Lower leg skin (tissue), 4 donors: ENCODE results near the gene CLPSL1. TPM values are rescaled to one million over a fixed set of nuclear protein-coding genes. Genes with fewer than 3 reads are reported as not detected.

ENCODE experiments used
- DNase-seq, 2 donors: peaks; one replicate each; pipeline ENCODE4 v3.0.0-alpha.2; 2019; ENCODE audit warnings: low spot score in 2 of 2
- H3K4me3 ChIP-seq: fragments of 200-600 bp; sonication (generic); 2 replicates; pipeline ENCODE4 v1.5.1; 2017; ENCODE audit warnings: mild to moderate bottlenecking, low read depth; ENCODE audit not compliant: poor library complexity, severe bottlenecking
- CTCF ChIP-seq, 3 donors: fragments of 450-650 bp; IDR thresholded peaks; one replicate each; pipeline ENCODE4 v1.5.1; 2016; ENCODE audit warnings: antibody characterized with exemption in 3 of 3, mild to moderate bottlenecking in 3 of 3, moderate library complexity in 2 of 3
- POLR2A ChIP-seq, 2 donors: fragments of 450-650 bp; IDR thresholded peaks; one replicate each; pipeline ENCODE4 v1.6.1; 2016 to 2017; ENCODE audit warnings: antibody characterized with exemption in 2 of 2, mild to moderate bottlenecking in 1 of 2, moderate library complexity in 1 of 2
- WGBS, 2 donors: methylation state at CpG; one replicate each; pipeline ENCODE4 v1.1.5; 2018; 5-methylcytosine and 5-hydroxymethylcytosine counted together
- intact Hi-C: fragments of 100-400 bp; cut with DNase I; formaldehyde crosslinking; loops from one replicate; pipeline ENCODE4 v1.15.0; 2023; ENCODE audit warnings: low total_unique reads
- total RNA-seq, 4 donors: library from RNA; depleted of rRNA; stranded (reverse); fragments of >200 nt; gene quantifications; one replicate each; pipeline ENCODE4 v1.1.0, GENCODE V29; 2016

Gene CLPSL1
- total RNA-seq, 4 donors from 2014 or later = not detected

- TF ChIP-seq POLR2A (IDR thresholded peaks at IDR 0.05) = no peak
- TF ChIP-seq CTCF (IDR thresholded peaks at IDR 0.05) = no peak
- no peak for DNase-seq
- 34 to 42% methylated on average over 3 of the region's 3 CpGs for WGBS, 2 donors
- H3K4me3 ChIP-seq = no peak overlapping the region
- intact Hi-C loops = no loop called here
These were observed 27.9 kb downstream of the CLPSL1 start for GRCh38 chr6:35808688-35809087.

DNA sequence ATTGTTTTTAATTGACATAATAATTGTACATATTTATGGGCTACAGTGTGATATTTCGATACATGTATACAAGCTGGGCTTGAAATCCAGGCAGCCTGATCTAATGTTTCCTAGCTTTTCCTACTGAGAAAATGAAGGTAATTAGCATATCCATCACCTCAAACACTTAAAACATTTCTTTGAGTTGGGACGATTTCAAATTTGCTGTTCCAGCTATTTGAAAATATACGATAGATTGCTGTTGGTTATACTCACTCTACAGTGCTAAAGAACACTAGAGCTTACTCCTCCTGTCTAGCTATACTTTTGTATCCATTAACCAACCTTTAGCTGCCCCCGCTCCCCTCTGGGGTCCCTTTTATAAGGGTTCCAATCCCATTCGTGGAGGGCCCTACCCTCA, 29.0 kb downstream of the CLPSL1 start:
- no peak for TF ChIP-seq CTCF (IDR thresholded peaks at IDR 0.05)
- DNase-seq = no peak
- no peak overlapping the region for H3K4me3 ChIP-seq
- 79 to 80% methylated on average over 5 of the region's 5 CpGs for WGBS, 2 donors
- intact Hi-C loops = no loop called here

- no peak overlapping the region for H3K4me3 ChIP-seq
- intact Hi-C loops = no loop called here
- 56 to 61% methylated on average over 14 of the region's 14 CpGs for WGBS, 2 donors
- TF ChIP-seq POLR2A (IDR thresholded peaks at IDR 0.05) (no peak), CTCF (IDR thresholded peaks at IDR 0.05) (no peak)
- no peak for DNase-seq
These were observed 30.3 kb downstream of the CLPSL1 start for GRCh38 chr6:35810971-35811698.

- intact Hi-C loops = no loop called here
- no peak overlapping the region for H3K4me3 ChIP-seq
- no peak for DNase-seq
- WGBS, 2 donors = 58 to 63% methylated on average over 6 of the region's 6 CpGs
- TF ChIP-seq POLR2A (IDR thresholded peaks at IDR 0.05) (no peak), CTCF (IDR thresholded peaks at IDR 0.05) (no peak)
These were observed 30.8 kb downstream of the CLPSL1 start for GRCh38 chr6:35811699-35811995.

DNA sequence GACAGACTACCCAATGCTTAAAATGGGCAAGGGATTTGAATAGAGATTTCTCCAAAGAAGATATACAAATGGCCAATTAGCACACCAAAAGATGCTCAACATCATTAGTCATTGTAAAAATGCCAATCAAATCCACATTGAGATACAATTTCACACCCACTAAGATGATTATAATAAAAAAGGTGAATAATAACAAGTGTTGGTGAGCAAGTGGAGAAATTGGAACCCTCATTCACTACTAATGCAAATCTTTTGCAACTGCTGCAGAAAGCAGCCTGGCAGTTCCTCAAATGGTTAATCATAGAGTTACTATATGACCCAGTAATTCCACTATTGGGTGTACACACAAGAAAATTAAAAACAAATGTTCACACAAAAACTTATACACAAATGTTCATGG, 36.7 kb downstream of the CLPSL1 start:
- DNase-seq = no peak
- intact Hi-C loops = no loop called here
- no peak overlapping the region for H3K4me3 ChIP-seq
- TF ChIP-seq POLR2A (IDR thresholded peaks at IDR 0.05) (no peak), CTCF (IDR thresholded peaks at IDR 0.05) (no peak)

DNA sequence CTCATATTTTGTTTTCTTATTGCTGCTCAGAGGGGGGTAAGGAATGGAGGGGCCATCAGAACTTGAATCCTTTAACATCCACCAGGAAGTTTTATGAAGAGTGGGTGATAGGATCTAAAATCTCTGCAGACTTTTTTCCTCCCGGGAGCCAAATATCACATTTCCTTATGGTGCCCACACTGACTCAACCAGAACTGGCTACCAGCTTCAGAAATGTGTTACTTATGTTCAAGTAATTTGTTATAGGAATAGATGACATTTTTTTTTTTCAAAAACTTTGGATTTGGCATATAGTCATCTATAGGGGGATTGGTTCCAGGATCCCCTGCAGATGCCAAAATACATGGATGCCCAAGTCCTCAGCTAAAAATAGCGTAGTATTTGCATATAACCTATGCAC, 42.8 kb downstream of the CLPSL1 start:
- H3K4me3 ChIP-seq = no peak overlapping the region
- 85 to 91% methylated on average over 2 of the region's 2 CpGs for WGBS, 2 donors
- TF ChIP-seq CTCF (IDR thresholded peaks at IDR 0.05) (no peak), POLR2A (IDR thresholded peaks at IDR 0.05) (no peak)
- intact Hi-C loops = no loop called here
- no peak for DNase-seq
